Hepatic stellate cell (primary cell): ENCODE data around the gene UVSSA.
"Not testable (repeated sequence)": the region's sequence is repeated elsewhere in the genome, so short reads cannot be mapped to it uniquely, and the experiment has no call there.

ENCODE experiments used
- DNase-seq: peaks from one replicate; pipeline ENCODE4 v3.0.0; 2011; ENCODE audit warnings: low spot score

The UVSSA gene

DNA sequence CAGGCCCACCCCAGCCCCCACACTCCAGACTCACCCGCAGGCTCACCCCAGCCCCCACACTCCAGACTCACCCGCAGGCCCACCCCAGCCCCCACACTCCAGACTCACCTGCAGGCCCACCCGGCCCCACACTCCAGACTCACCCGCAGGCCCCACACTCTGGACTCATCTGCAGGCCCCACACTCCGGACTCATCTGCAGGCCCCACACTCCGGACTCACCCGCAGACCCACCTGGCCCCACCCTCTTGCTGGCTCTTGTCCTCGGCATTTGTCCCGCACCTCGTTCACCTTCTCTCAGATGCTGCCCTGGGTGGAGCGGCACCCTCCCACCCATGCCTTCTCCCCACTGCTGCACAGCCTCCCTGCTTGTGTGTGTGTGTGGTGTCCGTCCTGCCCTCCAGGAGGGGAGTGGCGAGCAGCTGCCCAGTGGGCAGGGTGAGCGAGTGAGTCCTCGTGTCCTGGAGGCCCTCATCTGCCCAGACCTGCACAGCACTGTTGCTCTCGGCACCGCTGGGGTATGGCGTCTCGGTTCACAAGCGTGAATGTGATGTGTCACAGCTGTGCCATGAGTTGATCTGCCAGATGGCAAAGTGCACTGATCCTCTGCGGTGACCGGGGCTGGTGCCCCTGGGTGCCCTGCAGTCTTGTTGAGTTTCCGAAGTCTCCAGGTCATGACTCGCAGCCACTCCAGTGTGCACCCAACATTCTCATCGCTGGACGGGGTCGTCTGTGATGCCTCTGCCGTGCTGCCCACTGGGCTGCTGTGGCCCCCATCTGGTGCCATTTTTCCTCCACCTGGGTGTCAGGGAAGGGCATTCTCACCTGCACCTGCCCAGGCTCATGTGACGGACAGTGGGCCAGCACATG, 29.6 kb upstream of the UVSSA start:
- DNase-seq, result no peak

DNA sequence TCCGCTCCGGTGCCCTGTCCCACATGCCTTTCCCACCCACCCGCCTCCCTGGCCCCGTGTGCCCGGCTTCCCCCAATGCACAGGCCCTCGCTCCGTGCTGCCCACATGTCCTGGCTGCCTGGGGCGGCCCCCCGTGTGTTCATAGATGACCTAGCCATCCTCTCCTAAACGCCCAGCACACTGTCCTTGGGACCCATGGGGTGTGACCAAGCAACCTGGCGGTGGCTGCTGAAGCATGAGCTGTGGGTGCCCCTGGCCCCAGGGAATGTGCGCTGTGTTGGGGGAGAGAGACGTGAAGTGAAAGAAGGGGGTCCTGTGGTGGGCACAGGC, 29.0 kb upstream of the UVSSA start:
- no peak for DNase-seq

DNA sequence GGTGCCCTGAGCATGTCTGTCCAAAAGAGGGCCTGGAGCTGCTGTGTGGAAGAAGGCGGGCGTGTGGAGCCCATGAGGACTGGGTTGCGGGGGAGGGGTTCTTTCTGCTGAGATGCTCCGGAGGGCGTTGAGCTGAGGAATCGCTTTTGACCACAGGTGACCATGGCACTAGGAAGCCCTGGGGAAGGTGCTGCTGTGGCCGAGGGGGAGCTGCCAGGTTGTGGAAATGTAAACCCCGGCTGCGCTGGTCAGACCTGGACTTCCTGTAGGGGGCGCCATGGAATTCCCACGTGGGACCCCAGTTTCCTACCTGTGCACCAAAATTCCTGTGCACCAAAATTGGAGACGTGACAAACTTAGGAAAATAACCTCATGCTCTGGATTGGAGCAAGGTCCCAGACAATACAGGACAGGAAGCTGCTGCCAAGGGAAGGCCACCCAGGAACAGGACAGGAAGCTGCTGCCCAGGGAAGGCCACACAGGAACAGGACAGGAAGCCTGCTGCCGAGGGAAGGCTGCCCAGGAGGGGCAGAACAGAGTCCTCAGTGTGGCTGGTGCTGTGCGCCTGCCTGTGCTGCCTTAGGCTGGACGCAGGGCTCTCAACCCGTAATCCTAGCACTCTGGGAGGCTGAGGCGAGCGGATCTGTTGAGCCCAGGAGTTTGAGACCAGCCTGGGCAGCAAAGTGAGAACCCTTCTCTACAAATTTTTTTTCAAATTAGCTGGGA, 28.4 kb upstream of the UVSSA start:
- no peak for DNase-seq

DNA sequence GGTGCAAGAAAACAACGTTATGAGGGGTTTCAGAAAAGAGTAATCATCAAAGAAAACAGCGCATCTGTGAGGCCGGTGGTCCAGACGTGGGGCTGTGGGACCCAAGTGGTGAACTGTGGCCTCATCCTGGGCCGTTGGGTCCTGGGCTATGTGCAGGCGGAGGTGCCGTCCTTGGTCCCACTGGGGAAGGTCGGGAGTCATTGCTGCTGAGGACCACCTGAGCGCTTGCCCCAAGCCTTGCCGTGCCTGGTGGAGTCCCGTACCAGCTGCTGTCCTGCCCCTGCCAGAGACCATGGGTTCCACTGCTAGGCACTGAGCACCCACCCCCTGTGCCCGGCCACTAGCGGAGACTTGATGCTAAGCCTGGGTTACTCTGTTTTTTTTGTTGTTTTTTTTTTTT, 25.5 kb upstream of the UVSSA start:
- DNase-seq, result no peak

DNA sequence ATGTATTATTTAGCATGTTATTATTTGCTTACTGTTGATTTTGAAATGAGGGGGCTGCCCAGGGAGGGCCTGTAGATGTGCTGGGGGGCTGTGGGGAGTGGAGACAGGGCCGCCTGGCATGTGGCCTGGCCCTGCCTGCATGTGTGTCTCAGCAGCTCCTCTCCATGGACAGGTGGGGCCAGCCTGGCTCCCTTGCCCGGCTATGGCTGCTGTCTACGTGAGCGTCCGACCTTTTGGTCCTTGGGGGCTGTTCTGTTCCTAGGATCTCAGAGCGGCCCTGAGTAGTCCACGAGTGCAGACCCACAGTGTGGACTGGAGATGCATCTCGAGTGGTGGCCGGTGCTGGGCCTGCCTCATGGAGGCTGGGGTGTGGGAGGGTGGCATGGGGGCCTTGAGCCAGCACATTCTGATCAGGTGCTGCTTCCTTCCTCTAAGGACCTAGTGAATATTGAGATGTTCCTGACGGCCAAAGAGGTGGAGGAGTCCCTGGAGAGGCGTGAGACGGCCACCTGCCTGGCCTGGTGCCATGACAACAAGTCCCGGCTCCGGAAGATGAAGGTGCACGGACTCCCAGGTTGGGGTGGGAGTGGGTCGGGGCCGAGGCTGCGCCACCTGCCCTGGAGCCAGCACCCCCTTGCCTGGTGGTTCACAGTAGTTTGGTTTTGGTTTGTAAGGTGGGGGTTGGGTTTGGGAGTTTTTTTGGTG, 24.9 kb upstream of the UVSSA start:
- no peak for DNase-seq

DNA sequence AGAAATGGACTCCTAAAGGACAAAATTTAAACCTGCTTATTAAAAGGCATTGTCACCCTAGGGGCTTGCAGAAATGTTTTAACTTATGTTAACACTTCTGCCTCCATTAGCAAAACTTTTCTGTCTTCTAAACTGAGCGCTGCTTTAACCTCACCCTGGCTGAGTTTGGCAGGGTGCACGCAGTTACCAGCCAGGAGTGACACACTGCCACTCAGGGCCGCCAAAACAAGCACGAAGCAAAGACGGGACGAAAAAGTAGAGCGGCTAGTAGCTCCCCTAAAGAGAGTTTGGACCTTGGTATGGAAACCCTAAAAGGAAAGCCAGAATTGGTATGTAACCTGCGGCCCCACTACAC, 23.8 kb upstream of the UVSSA start:
- no peak for DNase-seq

DNA sequence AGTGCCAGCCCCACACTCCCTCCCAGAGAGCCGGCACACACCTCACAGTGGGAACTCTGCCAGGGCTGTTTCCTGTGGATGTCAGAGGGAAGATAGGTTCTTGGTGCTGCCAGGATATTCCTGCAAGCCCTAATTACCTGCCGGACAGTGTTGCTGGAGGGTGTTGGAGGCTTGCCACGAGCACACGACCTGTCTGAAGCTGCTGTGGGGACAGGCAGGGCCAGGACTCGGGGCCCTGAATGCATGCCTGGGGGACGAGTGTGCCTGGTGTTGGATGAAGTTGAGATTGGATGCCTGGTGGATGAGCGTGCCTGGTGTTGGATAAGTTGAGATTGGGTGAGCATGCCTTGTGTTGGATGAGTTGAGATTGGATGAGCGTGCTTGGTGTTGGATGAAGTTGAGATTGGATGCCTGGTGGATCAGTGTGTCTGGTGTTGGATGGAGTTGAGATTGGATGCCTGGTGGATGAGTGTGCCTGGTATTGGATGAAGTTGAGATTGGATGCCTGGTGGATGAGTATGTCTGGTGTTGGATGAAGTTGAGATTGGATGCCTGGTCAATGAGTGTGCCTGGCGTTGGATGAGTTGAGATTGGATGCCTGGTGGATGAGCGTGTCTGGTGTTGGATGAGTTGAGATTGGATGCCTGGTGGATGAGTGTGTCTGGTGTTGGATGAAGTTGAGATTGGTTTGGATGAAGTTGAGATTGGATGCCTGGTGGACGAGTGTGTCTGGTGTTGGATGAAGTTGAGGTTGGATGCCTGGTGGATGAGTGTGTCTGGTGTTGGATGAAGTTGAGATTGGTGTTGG, 23.2 kb upstream of the UVSSA start:
- peak; percentile 81 for DNase-seq

DNA sequence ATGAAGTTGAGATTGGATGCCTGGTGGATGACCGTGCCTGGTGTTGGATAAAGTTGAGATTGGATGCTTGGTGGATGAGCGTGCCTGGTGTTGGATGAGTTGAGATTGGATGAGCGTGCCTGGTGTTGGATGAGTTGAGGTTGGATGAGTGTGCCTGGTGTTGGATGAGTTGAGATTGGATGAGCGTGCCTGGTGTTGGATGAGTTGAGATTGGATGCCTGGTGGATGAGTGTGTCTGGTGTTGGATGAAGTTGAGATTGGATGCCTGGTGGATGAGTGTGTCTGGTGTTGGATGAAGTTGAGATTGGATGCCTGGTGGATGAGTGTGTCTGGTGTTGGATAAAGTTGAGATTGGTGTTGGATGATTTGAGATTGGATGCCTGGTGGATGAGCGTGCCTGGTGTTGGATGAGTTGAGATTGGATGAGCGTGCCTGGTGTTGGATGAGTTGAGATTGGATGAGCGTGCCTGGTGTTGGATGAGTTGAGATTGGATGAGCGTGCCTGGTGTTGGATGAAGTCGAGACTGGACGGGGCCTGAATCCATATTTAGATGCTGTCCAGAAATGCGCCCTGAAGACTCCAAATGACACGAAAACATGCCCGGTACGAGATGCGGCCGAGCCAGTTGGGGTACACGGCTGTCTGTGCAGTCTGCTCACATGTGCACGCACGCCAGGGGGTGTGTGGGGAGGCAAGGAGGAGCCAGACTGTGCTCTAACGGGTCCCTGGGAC, 22.4 kb upstream of the UVSSA start:
- not testable (repeated sequence) for DNase-seq

DNA sequence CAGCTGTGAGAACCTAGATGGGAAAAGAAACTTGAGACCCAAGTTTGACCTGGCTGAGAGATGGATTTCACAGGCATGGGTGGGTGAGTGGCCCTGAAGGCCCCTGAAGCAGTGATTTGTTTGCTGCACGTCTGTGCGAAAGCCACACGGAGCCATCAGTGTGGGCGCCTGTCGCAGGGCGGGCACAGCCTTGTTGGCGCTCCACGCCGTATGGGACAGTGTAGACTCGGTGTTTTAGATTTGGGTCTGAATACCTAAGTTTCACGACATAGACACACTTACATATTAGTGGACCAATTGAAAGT, 21.9 kb upstream of the UVSSA start:
- DNase-seq, result no peak

DNA sequence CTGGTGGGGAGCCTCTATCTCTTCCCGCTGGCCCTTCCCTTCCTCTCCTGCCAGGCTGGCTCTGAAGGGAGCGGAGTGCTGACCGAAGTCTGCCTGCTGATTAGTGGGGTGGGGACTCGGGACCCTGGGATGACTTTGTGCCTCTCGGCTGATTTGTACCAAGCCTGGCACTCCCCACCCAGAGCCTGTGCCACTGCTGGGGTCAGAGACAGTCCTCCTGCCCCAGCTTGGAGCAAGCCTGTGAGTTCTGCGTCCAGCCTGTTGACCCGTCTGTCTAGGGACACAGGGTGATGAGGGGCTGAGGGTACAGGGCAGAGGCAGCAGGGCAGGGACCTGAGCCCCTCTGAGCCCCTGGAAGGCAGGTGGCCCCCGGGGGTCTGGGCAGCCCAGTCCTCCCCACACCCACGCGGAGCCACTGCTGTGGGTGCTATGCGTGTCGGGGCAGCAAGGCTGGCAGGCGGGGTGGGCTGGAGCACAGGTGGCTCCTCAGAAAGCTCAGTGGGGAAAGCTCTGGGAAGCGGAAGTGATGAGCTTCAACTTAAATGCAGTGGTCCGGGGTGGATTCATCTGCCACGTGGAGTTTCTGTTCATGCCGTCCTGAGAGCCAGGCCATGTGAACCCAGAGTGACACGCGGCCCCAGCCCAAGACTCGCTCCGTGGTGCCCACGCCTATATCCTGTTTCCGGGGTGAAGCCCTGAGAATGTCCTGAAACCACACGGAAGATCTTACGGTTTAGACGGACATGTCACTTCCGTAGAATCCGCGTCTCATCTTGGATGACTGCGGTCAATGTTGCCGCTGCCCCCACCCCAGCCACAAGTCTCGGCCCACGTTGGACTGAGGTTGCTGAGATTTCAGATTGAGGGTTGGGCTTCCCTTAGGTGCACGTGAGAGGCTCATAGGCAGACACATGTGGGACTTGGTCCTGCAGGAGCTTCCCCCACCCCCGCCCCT, 21.1 kb upstream of the UVSSA start:
- DNase-seq, result no peak

DNA sequence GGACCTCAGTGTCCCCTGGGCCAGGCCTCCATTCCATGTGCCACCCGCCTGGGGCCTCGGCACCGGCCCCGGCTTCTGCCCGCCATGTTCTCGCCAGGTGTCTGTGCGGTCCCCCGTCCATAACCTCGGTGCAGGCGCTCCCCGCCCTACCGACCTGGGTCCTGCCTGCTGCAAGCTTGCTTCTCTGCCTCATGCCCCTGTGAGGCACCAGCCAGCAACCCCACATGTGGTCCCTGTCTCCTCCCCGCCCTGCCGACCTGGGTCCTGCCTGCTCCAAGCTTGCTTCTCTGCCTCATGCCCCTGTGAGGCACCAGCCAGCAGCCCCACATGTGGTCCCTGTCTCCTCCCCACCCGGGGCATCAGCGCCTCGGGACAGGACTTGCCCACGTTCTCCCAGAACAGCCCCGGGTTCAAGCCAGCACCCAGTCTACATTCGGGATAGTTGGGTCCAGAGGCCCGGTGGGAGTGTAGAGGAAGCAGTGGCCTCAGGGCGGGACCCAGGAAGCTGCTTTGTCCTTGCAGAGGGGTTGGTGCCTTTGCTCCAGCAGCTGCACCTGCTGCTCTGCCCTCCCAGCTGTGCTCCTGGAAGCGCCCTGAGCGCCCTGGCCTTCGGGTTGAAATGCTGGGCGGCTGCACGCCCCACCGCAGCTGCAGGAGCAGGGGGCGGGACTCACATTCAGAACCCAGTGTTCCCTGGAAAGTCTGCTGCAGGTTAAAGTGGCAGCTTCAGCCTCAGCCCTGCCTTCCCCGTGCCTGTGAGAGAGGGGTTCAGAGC, 20.1 kb upstream of the UVSSA start:
- no peak for DNase-seq

DNA sequence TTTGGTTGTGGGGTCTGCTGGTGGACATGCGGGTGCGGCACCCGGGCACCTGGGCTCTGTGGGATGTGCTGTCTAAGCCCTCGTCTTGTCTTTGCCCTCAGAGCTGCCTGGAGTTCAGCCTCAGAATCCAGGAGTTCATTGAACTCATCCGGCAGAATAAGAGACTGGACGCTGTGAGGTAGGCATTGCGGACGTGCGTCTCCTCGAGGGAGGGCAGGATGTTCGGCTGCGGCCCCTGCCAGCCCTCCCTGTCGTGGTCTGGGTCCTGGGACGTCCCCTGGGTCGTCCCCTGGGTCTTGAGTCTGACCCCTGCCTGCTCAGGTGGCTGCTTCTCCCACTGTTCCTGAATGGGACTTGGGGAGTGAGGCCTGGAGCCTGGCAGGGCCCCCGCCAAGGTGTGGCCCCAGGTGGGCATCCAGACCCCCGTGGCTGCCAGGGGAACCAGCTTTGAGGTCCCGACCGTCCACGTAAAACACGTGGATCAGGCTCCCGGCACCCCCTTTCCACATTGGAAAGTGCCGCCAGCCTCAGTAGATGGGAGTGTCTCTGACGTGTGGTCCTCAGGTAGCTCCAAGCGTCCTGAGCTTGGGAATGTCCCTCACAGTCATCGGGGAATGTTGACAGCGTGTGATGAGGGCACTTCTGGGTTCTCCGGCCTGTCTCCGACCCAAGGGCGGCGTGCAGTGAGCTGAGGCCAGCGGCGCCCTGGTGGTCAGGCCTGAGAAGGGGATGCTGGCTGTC, 19.3 kb upstream of the UVSSA start:
- DNase-seq, result no peak

DNA sequence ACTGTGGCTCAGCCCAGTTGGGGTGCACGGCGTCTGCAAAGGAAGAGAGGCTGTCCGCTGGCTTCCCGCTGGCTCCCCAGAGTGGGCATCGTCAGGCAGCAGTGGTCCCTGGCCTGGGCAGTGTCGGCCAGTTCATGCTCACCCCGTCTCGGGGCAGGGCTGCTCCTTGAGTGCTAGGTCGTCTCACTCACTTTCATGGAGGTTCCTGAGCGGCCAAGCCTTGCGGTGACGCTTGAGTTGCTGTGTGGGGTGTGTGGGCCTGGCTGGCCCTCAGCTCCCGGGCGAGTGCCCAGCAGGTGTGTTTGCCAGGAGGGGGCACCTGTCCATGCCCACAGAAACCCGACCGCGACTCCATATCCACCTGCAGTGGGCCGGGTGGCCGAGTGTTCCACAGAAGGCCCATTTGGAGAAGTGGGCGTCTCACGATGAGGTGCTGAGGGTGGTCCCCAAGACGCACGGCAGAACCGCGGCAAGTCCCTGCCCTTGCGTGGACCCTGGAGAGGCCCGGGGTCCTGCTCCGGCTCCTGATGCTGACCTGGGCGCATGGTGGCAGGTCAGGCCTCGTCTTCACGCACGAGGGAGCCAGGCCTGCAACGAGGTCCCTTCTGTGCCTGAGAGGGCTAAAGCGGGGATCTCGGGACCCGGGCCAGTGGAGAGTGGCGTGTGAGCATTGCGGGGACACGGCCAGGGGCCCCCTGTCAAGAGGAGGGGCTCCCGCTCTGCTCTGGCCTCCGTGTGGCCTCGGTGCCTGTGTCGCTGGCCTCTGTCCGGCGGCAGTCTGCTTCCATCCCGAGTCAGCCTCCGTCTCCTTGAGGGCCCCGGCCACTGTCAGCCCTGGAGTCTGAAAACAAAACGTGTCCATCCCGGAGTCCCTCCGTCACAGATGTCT, 18.5 kb upstream of the UVSSA start:
- DNase-seq, result no peak

DNA sequence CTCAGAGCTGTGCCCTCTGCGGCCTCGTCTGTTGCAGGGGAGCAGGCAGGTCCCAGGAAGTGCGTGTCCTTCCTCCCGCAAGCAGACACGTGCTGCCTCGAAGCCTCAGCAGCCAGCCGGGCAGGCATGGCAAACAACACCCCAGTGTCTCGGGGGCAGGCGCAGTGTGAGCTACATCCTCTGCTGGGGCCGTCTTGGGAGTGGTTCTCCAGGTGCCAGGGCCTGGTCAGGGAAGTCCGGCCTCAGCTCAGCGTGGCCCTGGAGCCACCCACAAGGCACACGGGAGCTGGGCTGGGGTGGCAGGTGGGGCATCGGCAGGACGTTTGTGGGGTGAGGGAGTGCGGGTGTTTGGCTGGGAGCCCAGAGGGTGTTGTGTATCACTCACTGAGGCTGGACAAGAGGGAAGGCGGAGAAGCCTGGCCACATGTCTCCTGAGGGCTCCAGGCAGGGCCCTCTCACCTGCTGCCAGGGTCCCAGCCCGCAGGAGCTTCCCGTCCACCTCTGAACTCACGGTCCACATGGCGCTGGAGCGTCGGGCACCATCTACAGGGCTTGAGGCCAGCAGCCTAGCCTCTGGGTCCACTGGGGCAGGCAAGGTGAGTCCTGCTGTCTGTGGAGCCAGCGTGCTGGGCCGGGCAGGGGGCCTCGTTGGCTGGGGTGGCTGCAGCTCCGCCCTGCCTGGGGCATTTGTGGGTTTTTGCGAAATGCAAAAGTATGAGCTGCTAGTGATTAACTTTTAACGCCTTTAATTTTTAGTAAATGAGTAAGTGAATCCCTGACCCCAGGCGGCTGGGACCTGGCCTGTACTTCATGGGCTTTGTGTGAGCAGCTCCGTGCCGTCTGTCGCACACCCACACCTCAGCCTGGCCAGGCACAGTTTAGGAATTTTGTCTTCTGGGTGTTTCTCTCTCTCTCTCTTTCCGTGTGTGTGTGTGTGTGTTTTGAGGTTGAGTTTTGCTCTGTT, 17.3 kb upstream of the UVSSA start:
- no peak for DNase-seq

DNA sequence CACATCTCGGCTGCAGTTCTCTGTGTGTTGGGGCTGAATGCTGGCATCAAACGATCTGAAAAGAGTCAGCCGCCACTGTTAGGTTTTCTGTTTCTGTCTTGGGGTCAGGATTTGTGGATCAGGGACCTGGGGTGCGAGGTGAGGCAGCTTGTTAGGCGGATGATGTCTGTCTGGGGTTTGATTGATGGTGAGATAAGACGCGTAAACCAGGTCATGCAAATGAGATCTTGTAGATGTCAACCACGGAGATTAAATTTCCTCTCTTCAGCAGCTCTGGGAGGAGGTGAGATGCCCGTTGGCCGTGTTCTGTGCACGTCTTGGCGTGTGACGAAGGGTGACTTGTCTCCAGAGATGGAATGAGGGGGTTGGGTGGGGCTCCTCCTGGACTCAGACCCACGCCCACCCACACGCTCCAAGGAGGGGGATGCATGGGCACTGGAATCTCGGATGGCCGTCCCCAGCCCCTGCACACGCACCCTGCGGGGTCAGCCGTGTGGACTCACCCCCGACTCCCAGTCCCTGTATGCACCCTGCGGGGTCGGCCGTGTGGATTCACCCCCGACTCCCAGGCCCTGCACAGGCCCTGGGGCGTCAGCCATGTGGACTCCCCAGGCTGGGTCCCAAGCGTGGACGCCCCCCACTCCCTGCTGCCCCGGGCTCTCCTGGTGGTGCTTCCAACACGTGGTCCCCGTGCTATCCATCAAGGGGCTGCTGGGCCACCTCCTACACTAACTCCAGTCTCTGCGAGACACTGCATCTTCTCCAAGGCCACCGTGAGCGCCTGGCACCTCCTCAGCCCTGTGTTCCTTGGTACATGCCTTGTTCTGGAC, 16.0 kb upstream of the UVSSA start:
- no peak for DNase-seq
